Mesenteric fat pad (tissue), 1 donor: ENCODE measurements around the gene AFF3. TPM values are rescaled to one million over a fixed set of nuclear protein-coding genes. Genes with fewer than 3 reads are reported as not detected.
"Not testable (repeated sequence)": the region's sequence is repeated elsewhere in the genome, so short reads cannot be mapped to it uniquely, and the experiment has no call there.

Source experiments
- DNase-seq: peaks from one replicate; pipeline ENCODE4 v3.0.0-alpha.2; 2020; ENCODE audit warnings: low spot score
- total RNA-seq: library from RNA; stranded (reverse); fragmentation: NEBNext Ultra II Directional; extraction: Animal tissue kit (Norgen Biotek cat#: 25700); gene quantifications from one replicate; pipeline ENCODE4 v1.2.1, GENCODE V29; 2021
- donor health status: DM: yes; HTN: yes; CAD: no.

AFF3 gene
- total RNA-seq, 1 donor from 2014 or later: 4.5 TPM

- DNase-seq: no peak
Measured at GRCh38 chr2:99971326-99971900, 171.0 kb downstream of the AFF3 start.

- DNase-seq: no peak
Measured at GRCh38 chr2:99970292-99970868, 172.0 kb downstream of the AFF3 start.

GRCh38 chr2:99961196-99961913, 181.0 kb downstream of the AFF3 start:
- DNase-seq: no peak

GRCh38 chr2:99960790-99961189, 181.6 kb downstream of the AFF3 start:
- DNase-seq: no peak

GRCh38 chr2:99960291-99960690, 182.1 kb downstream of the AFF3 start:
- DNase-seq: no peak

GRCh38 chr2:99959261-99960014, 183.0 kb downstream of the AFF3 start:
- no peak for DNase-seq

- DNase-seq: no peak
Measured at GRCh38 chr2:99957332-99958133, 184.9 kb downstream of the AFF3 start.

GRCh38 chr2:99956232-99957030, 186.0 kb downstream of the AFF3 start:
- DNase-seq: no peak

GRCh38 chr2:99953750-99954149, 188.6 kb downstream of the AFF3 start:
- DNase-seq: no peak

- no peak for DNase-seq
Measured at GRCh38 chr2:99949963-99950362, 192.4 kb downstream of the AFF3 start.

GRCh38 chr2:99949530-99949929, 192.9 kb downstream of the AFF3 start:
- no peak for DNase-seq

- no peak for DNase-seq
Measured at GRCh38 chr2:99948010-99948409, 194.4 kb downstream of the AFF3 start.

- DNase-seq: not testable (repeated sequence)
Measured at GRCh38 chr2:99947366-99947765, 195.0 kb downstream of the AFF3 start.

GRCh38 chr2:99944019-99944418, 198.4 kb downstream of the AFF3 start:
- DNase-seq: no peak

- no peak for DNase-seq
Measured at GRCh38 chr2:99942561-99943347, 199.6 kb downstream of the AFF3 start.

GRCh38 chr2:99940963-99941362, 201.4 kb downstream of the AFF3 start:
- no peak for DNase-seq

GRCh38 chr2:99939135-99939534, 203.3 kb downstream of the AFF3 start:
- no peak for DNase-seq

- no peak for DNase-seq
Measured at GRCh38 chr2:99938250-99938649, 204.1 kb downstream of the AFF3 start.

- no peak for DNase-seq
Measured at GRCh38 chr2:99936065-99936464, 206.3 kb downstream of the AFF3 start.

- DNase-seq: no peak
Measured at GRCh38 chr2:99935662-99936061, 206.7 kb downstream of the AFF3 start.
